ENCODE results near the gene PALD1.

The PALD1 gene

GRCh38 chr10:70538731-70539338 is 60.3 kb downstream of the PALD1 start:
- TF ChIP-seq CTCF (IDR thresholded peaks at IDR 0.05; ENCODE audit: low read depth, low read length, missing control alignments), result no peak
- in situ Hi-C loops (cut with HindIII; ENCODE audit: low pct_ligation_motif_present, low sequenced_read_pairs), result no loop called here
- Histone ChIP-seq H3K36me3 (replicated peaks) (no peaks in the 10 kb centered on the region), H3K27ac (no peak overlapping the region), H3K27me3 (replicated peaks) (no peaks in the 10 kb centered on the region), H3K4me3 (ENCODE audit: low read depth, low read length) (no peak overlapping the region)
- no peak for DNase-seq

- TF ChIP-seq CTCF (IDR thresholded peaks at IDR 0.05; ENCODE audit: low read depth, low read length, missing control alignments), result no peak
- H3K27ac ChIP-seq, result no peak overlapping the region
- H3K27me3 ChIP-seq (replicated peaks), result no peaks in the 10 kb centered on the region
- no peaks in the 10 kb centered on the region for H3K36me3 ChIP-seq (replicated peaks)
- no peak for DNase-seq
- in situ Hi-C loops (cut with HindIII; ENCODE audit: low pct_ligation_motif_present, low sequenced_read_pairs), result no loop called here
- no peak overlapping the region for H3K4me3 ChIP-seq (ENCODE audit: low read depth, low read length)
Measured at GRCh38 chr10:70539471-70539870, 60.9 kb downstream of the PALD1 start.

GRCh38 chr10:70540089-70540788 is 61.7 kb downstream of the PALD1 start:
- no peak overlapping the region for H3K27ac ChIP-seq

GRCh38 chr10:70540789-70541360 is 62.3 kb downstream of the PALD1 start:
- no peak overlapping the region for H3K4me3 ChIP-seq (ENCODE audit: low read depth, low read length)
- no peaks in the 10 kb centered on the region for H3K36me3 ChIP-seq (replicated peaks)
- H3K27me3 ChIP-seq (replicated peaks), result no peaks in the 10 kb centered on the region
- in situ Hi-C loops (cut with HindIII; ENCODE audit: low pct_ligation_motif_present, low sequenced_read_pairs), result no loop called here
- no peak for DNase-seq
- TF ChIP-seq CTCF (IDR thresholded peaks at IDR 0.05; ENCODE audit: low read depth, low read length, missing control alignments), result no peak
- no peak overlapping the region for H3K27ac ChIP-seq

More at GRCh38 chr10:70540089-70540788, 61.7 kb downstream of the PALD1 start:
- no peaks in the 10 kb centered on the region for H3K36me3 ChIP-seq (replicated peaks)
- DNase-seq, result no peak
- H3K27me3 ChIP-seq (replicated peaks), result no peaks in the 10 kb centered on the region
- in situ Hi-C loops (cut with HindIII; ENCODE audit: low pct_ligation_motif_present, low sequenced_read_pairs), result no loop called here
- TF ChIP-seq CTCF (IDR thresholded peaks at IDR 0.05; ENCODE audit: low read depth, low read length, missing control alignments), result peak; percentile 93
- H3K4me3 ChIP-seq (ENCODE audit: low read depth, low read length), result no peak overlapping the region

- Histone ChIP-seq H3K4me3 (ENCODE audit: low read depth, low read length) (no peak overlapping the region), H3K27ac (no peak overlapping the region), H3K27me3 (replicated peaks) (no peaks in the 10 kb centered on the region), H3K36me3 (replicated peaks) (no peaks in the 10 kb centered on the region)
- in situ Hi-C loops (cut with HindIII; ENCODE audit: low pct_ligation_motif_present, low sequenced_read_pairs), result no loop called here
- DNase-seq, result no peak
- no peak for TF ChIP-seq CTCF (IDR thresholded peaks at IDR 0.05; ENCODE audit: low read depth, low read length, missing control alignments)
Measured at GRCh38 chr10:70541736-70542564, 63.4 kb downstream of the PALD1 start.

Data from brain microvascular endothelial cell (primary cell).